Astrocyte of the hippocampus (primary cell): ENCODE data around the gene SMOC2.

Experiments used
- DNase-seq: peaks from one replicate; pipeline ENCODE4 v3.0.0; 2011; ENCODE audit warnings: low read depth, low spot score

SMOC2 gene

DNA sequence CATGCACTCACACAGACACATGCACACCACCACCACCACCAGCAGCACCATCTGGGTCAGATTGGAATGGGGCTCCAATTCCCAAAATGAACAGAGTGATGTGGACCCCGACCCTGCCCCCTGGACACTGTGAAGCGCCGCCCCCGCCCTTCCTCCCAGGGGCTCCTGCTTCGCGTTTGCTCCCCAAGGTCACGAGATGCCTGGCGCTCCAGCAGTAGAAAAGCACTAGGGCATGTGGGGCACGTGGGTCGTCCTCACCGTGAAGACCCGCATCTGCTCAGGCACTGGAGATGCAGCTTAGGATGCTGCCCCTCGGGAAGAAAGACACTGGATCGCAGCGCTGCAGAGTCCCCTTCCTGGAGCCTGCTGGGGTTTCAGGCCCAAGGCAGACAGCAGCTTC lies 184.0 kb downstream of the SMOC2 start:
- DNase-seq: no peak

DNA sequence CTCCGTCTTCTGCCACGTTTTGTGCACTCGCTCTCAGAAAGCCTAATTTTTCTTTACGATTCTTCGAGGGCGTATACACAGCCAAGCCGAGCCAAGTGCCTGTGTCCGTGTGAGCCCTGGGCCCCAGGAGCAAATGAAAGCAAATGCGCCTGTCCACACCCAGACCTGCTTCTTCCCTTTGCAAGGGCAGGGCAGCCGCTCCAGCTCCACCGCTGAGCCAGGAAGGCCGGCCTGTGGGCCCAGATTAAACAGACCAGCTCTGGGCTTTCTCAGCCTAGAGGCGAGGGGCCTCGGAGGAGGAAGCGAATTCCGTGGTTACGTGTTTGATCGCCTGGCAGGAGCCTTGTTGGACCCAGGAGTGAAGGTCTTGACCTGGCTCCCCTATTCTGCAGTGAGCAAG lies 184.6 kb downstream of the SMOC2 start:
- no peak for DNase-seq

DNA sequence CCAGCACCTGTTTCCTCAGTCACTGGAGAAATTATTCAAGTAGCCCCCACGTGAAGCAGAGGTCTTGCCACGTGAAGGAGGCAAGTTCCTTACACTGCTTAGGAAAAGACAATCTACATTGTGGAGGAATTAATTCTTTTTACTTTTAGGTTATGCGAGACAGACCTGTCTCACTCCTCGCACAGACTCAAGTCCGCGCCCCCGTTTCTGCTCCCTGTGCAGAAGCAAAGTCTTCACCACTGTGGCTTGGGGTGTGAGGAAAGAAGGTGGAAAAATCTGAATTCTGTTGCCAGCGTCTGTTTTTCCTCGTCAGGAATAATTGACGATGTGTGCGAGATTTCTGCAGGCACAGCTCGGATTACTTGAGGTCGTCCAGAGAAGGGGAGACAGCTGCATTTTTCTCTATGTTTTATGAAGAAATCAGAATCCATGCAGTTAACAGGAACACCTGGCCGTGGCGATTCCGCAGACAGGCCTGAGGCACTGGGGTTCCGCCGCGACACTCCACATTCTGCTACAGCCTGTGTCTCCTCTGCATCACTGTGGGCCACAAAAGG lies 185.1 kb downstream of the SMOC2 start:
- DNase-seq: no peak

DNA sequence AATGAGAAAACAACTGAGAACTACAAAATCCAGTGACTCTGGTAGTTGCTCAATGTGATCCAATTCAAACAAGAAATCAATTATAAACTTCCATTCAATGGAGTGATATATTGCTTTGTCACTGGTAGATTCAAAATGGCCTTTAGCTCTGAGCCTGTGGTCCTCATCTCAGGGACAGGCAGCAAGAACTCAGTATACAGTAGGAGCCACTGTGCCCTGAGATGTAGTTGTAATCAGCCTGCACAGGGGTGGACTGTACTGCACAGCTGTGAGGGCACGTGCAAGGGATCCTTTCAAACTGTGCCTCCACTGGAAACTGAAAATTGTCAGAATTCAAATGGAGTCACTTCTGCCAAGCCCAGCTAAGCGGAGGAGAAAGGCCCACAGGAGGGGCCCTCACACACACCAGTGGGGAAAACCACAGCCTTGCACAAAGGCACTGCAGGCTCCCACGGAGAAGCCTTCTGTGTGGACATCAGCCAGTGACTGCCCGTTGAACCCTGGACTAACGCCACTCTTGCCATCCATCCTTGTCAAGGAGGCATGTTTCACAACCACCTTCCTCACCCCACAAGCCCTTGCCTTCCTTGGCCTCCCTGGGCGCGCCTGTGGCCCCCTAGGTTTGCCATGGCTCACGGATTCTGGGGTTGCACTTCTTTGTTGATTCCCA lies 186.7 kb downstream of the SMOC2 start:
- no peak for DNase-seq

DNA sequence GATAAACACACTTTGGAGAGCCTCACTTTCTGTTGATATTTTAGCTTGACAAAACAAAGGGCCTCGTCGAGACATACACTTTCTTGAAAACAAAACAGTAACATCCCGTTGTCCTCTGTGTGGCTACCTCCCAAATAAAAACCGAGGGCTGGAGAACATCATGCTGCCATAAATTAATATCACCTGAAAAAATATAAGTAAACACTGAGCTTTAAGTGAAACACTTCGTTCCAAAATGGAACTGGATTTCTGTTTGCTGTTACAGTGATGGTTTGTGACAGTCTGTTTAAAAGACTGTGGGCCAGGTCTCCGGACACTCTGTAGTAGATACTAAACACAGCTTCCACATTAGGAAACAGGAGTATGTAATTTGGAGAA lies 187.2 kb downstream of the SMOC2 start:
- no peak for DNase-seq

DNA sequence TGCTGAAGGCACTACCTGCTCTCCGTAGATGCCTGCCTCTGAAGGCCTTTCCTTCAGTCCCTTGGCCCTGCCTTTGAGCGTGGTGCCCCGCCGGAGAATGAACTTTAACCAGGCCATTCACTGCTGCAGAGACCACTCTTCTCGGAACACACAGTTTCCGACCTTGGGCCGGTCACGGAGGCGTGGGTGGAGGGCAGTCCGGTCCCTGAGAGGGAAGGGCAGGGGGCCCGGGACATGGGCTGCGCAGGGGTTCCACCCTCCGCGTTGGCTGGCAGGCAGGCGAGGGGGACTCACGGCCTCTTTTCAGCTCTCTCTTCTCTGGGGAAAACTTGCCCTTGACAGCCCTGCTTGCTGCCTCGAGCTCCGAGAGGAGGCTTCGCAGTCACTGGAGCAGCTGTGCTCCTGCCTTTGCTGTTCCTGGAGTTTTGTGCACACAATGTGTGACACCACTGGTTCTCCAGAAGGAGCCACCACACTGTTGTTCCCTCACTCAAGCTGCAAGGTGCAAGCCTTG lies 187.8 kb downstream of the SMOC2 start:
- no peak for DNase-seq

DNA sequence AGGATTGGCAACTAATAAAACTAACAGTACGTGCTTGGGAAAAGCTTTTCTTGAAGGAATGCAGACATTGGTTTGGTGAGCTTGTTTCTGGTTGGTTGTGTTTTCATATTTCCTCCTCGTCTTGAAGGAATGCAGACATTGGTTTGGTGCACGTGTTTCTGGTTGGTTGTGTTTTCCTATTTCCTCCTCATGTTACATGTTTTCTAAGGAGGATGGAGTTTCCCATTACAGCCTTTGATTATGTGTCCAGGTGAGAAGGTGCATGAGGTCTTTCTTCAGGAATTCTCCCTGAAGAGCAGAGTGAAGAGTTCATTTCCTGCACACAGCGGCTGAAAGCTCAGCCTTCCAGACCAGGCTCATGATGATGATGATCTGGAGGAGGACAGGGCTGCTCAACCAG lies 190.6 kb downstream of the SMOC2 start:
- DNase-seq: no peak

DNA sequence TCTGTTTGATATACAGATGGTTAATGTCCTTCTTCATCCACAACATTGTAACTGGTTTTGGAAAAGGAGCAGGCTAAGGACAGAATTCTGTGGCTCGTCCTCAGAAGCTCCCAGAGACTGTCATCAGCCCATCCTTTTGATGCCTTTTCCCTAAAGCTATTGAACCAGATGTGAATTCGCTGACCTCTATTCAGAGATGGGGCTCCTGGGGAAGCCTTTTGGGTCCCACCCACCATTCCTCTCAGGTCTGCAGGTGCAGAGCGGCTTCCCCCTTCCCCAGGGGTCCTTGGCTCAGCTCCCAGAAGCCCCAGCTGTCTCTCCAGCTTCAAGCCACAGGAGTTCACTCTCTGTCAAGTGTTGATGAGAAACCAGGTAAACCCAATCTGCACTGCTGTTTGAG lies 191.7 kb downstream of the SMOC2 start:
- DNase-seq: no peak

DNA sequence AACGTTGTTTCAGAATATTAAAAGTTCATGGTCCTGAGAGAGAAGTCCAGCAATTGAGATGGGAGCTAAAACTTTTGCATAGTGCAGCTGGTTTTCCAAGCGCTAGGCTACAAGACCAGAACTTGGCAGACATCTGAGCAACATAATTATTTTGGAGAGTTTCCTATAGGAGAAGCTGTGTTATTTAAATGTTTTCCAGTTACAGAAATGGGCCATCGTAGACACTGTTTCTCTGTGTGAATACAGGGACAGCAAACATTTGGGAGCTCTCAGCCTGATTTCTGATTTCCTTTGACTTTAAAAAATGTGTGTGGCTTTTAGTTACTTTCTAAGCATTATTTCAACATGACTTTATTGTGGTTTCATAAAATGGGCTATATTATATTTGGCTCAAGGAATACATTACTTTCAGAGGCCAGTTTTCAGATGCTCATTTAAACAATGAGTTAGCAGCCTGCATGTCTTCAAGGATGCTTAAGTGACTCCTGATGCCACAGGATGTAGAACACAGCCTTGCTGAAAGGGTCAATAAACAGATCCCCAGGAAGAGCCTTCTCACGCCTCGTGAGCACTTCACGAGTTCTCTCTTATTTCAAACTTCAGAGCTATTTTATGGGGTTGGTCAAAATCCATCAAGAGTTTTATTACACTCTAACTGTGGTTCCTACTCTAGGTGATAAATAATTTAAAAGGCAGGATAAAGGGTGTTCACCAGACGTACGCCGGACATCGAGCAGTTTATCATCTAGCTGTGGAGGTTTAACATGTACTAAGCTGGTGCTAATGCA lies 193.8 kb downstream of the SMOC2 start:
- DNase-seq: no peak

DNA sequence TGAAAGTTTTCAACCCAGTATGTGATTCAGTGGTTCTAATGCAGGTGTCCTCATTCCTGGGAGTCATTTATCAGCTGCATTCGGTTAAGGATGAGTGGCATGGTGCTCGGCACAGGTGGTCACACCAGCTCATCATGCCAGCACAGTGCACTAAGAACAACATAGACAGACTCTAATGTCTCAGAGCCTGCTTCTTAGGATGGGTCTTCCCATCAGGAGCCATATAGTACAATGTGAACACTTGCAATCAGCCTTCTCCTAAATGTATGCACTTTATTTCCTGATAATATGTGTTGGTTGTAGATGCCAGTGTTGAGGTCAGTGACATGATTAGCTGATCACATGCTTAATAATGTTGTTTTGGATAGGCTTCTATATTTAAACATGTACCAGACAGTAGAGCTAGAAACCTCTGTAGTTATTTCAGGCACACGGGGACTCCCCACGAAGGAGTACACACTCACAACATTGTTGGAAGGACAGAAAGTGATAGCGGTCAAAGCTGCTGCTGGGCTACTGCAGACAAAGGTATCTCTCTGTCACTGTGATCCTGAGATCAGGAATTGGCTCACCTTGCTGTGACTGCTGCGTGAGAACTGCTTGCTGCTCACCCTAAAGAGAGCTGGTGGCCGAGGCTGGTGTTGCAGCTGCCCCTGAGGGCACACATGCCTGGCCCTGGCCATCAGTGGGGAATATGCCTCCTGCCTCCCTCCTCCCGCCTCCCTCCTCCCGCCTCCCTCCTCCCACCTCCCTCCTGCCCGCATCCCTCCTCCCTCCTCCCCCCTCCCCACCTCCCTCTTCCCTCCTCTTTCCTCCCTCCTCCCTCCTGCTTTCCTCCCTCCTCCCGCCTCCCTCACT lies 195.4 kb downstream of the SMOC2 start:
- no peak for DNase-seq

DNA sequence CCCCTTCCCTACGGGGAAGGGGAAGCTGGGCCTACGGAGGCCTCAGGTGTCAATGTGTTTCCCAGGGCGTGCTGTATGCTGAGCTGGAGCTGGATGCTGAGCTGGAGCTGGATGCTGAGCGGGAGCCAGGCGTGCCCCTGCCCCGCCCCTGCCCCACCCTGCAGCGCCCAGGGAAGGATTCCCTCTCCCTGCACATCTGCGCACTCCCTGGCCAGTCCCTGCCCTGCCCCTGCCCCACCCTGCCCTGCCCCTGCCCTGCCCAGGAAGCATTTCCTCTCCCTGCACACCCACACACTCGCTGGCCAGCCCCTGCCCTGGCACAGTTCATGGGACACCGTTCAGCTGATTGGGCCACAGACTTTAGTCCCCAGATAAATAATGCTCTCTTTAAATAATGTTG lies 196.8 kb downstream of the SMOC2 start:
- no peak for DNase-seq

DNA sequence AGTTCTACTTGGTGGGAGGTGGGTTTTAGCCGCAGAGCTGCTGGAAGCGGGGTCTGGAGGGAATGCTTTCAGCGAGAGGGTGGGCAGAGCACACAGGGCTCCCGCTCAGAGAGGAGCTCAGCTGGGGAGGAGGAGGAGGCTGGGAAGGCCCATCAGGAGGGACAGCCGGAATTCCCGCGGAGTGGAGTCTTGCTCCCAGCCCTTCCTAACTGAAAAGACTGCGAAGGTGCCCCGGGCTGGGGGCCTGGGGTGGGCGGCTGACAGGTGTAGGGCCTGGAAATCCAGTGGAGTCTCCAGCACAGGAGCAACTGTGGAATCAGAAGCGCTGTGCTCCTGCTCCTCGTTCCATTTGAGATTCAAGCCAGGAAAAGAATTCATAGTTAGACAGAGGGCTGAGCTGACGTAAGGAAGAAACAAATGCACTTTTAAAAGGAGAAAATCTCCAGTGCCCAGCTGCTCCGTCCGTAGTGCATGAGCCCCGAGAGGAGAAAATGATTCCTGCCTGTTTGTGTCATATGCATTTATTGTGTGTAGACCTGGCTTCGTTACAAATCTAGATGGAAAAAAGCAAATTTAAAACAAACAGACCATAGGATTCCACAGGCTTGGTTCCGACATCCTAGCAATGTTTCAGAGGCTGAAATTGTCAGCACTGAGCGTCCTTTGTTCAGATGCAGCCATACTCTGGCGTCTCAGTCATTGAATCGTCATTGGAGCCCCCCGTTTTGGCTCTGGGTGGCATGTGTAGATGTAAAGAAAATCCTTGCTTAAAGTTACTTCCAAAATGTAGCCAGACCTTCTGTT lies 197.7 kb downstream of the SMOC2 start:
- DNase-seq: no peak

DNA sequence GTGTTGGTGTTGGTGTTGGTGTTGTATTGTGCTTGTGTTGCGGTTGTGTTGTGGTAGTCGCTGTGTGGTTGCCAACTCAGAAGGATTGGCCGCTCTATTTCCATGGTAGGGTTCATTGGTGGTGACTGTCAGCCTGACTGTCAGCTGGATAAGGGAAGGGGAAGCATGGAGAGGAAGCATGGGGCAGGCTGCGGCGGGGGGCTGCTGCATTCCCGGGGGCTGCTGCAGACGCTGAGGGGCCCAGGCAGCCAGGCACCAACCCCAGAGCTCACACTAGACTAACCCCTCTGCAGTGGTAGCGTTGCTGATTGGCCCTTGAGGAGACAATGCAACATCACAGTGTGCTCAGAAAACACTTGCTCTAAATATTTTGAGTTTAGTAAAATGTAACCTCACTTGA lies 199.2 kb downstream of the SMOC2 start:
- no peak for DNase-seq

DNA sequence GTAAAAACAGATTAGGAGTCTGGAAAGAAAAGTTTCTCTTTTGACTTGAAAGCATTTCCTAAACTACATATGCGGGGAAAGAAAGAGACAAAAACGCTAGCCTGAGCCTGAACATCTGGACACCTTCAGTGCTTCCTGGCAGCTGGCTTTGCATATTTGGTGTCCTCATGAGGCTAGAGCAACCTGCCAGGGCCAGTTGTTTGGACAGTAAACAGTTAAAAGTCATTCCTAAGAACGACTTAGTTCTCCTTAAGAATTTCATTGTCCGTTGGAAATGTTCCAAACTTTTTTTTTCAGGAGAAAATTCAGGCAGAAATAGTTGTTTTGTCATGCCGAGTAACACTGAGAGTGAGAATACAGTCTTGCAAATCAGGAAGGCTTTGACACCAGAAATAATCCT lies 199.8 kb downstream of the SMOC2 start:
- no peak for DNase-seq

DNA sequence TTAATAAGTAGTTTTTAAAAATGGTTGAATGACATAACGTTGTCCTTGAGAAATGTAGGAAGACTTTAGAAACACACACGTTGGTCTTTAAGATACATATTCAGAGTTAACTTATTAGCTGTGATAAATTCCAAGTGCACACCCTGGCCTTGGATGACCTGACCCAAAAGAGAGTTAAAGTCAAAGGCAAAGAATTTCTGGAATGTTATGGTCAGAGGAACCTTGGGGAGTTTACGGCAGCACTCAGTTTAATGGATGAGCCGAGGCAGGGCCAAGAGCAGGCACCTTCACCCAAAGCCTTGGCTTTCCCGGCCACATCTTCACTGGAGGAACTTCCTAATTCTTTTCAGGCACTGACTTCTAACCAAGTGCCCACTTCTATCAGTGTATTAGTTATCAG lies 200.5 kb downstream of the SMOC2 start:
- DNase-seq: no peak

DNA sequence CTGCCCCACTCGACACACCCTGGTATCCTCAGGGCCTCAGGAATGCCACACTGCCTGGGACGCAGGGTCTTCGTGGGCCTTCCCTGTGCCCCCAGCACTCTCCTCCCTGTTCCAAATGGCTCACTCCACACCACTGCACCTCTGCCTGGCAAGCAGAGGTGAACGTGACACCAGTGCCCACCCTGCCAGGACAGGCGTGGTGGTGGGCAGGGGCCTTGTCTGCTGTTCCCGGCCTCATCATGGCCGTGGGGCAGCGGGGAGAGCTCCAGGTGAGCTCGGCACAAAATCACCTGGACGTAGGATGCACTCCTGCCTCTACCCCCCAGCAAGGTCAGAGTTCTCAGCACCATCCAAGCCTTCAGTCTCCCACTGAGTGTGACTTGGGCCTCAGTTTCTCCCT lies 202.4 kb downstream of the SMOC2 start:
- DNase-seq: no peak

DNA sequence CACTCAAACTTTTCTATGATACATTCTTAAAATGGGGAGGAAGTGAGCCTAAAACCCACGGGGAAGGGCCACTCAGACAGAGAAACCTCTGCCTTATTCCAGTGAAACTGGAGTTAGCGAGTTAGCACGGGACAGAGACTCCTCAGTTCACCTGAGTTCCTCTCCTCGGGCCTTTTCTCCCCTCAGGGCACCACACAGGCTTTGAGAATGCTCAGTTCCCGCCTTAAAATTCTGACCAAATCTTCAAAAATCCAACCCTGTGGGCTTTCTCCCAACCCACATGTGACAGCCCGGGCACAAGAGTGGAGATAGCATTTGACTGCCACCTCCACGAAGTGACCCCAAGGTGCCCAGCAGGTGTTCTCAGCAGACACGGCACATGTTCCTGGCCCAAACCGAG lies 204.3 kb downstream of the SMOC2 start:
- no peak for DNase-seq

DNA sequence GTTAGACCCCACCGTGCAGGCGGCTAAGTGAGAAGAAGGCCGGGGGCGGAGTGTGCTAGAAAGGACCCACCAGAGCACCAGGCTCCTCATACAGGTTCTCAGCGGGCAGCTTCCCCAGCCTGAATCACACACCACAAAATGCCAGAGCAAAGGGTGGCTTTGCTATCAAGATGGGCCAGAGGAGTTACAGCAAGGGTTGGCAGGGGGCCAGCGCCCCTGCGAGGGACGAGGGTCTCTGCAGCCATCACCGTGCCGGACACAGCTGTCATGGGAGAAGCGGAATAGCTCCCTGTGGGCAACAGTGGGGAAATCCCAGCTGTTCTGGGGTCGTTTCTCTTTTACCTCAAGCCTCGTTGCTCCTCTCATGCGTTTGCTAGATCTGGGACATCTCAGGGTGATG lies 206.3 kb downstream of the SMOC2 start:
- DNase-seq: no peak

DNA sequence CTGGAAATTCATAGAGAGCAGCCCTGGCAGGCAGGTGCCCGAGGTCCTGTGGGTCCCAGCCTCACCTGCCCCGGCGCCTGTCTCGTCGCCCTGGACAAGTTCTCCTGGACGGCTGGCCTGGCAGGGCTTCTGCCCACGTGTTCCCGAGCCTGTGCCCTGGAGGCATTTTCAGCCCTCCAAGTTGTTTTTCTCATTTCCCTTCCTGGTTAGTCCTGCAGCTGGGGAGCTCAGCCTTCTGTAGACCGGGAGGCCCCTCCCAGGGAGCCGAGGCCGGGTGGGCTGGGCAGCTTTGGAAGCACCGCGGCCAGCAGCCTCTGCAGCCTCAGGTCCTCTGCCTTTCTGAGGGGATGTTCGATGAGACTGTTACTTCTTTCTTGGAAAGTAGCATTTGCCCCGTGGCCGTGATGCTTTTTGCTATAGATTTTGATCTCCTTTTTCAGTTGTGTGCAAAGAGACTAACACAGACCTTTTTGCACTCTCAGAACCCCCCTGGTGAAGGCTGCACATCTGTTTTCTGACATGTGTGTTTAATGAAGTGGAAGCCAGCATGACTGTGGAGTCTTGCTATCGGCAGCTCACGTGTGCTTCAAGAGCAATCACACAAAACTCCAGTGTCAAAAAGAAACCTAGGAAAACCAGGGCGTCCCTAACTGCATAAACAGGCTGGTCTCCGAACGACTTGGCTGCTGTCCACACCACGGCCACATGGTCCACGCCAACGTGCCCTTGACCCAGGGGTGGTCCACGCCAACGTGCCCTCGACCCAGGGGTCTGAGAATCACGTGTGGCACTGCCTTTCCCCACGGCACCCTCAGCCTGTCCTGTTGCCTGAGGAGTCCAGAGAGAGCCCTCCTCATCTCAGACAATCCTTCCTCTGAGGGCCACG lies 207.5 kb downstream of the SMOC2 start:
- no peak for DNase-seq

DNA sequence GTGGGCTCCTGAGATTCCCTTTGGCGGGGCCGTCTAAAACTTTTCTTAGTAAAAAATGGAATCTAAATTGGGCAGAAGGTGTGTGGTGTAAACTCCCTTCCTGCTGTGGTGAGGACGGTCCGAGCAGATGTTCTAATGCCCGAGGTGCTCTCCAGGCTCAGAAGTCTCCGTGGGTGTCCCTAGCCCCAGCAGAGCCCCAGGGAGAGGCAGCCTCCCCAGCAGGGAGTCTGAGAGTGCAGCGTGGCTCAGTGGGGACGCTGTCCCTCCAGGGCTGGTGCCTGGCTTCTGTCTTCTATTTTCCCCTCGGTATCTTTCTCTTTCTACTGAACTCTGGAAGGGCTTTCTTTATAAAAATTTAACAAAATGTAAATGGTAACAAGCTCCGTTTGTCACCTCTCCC lies 208.2 kb downstream of the SMOC2 start:
- DNase-seq: no peak
